GM06990 (cell line): ENCODE measurements around the gene S100A13.
"Not testable (repeated sequence)": the region's sequence is repeated elsewhere in the genome, so short reads cannot be mapped to it uniquely, and the experiment has no call there.

Experiments
- DNase-seq: peaks from one replicate; pipeline ENCODE4 v3.0.0-alpha.2; 2011; ENCODE audit not compliant: insufficient read length; ENCODE audit errors: extremely low read depth
- H3K27me3 ChIP-seq: replicated peaks from 2 replicates; pipeline ENCODE4 v1.6.0; 2011; ENCODE audit warnings: low read length; ENCODE audit not compliant: control insufficient read depth, insufficient read depth
- H3K36me3 ChIP-seq: 2 replicates; pipeline ENCODE4 v1.5.1; 2011; ENCODE audit warnings: low read length; ENCODE audit not compliant: control insufficient read depth, insufficient read depth
- H3K4me3 ChIP-seq: replicated peaks from 2 replicates; pipeline ENCODE4 v1.5.1; 2011; ENCODE audit warnings: low read depth, mild to moderate bottlenecking, control low read depth, low read length
- CTCF ChIP-seq: IDR thresholded peaks from 2 replicates; pipeline ENCODE4 v1.5.1; 2011; ENCODE audit warnings: low read length, control low read depth, mild to moderate bottlenecking, inconsistent platforms; ENCODE audit not compliant: insufficient read depth, poor library complexity, severe bottlenecking

The S100A13 gene

GRCh38 chr1:153646672-153647345 lies 19.5 kb upstream of the S100A13 start:
- no peak overlapping the region for H3K4me3 ChIP-seq

GRCh38 chr1:153643816-153644215 lies 16.5 kb upstream of the S100A13 start:
- no peak for TF ChIP-seq CTCF
- Histone ChIP-seq H3K36me3 (peaks cover 31% of the 10 kb centered on the region), H3K27me3 (no peaks in the 10 kb centered on the region), H3K4me3 (no peak overlapping the region)
- DNase-seq: no peak

More at GRCh38 chr1:153646672-153647345, 19.5 kb upstream of the S100A13 start:
- H3K36me3 ChIP-seq: peaks cover 21% of the 10 kb centered on the region
- H3K27me3 ChIP-seq: no peaks in the 10 kb centered on the region
- no peak for TF ChIP-seq CTCF
- no peak for DNase-seq

- H3K27me3 ChIP-seq: no peaks in the 10 kb centered on the region
- DNase-seq: no peak
- H3K4me3 ChIP-seq: no peak overlapping the region
- peaks cover 34% of the 10 kb centered on the region for H3K36me3 ChIP-seq
- TF ChIP-seq CTCF: no peak
These were observed 15.8 kb upstream of the S100A13 start for GRCh38 chr1:153643100-153643499.

GRCh38 chr1:153642161-153642560 lies 14.9 kb upstream of the S100A13 start:
- Histone ChIP-seq H3K36me3 (peaks cover 36% of the 10 kb centered on the region), H3K27me3 (no peaks in the 10 kb centered on the region), H3K4me3 (no peak overlapping the region)
- no peak for DNase-seq
- TF ChIP-seq CTCF: no peak

- peaks cover 39% of the 10 kb centered on the region for H3K36me3 ChIP-seq
- H3K4me3 ChIP-seq: no peak overlapping the region
- no peak for TF ChIP-seq CTCF
- no peaks in the 10 kb centered on the region for H3K27me3 ChIP-seq
- no peak for DNase-seq
These were observed 13.6 kb upstream of the S100A13 start for GRCh38 chr1:153640861-153641260.

- H3K36me3 ChIP-seq: peaks cover 34% of the 10 kb centered on the region
- H3K4me3 ChIP-seq, H3K27me3 ChIP-seq, DNase-seq: not testable (repeated sequence)
These were observed 12.9 kb upstream of the S100A13 start for GRCh38 chr1:153640213-153640612.
